ENCODE data around the gene DRC1.
A peak's percentile ranks its signal among the peaks of the same experiment; 100 is the strongest.

The DRC1 gene

DNA sequence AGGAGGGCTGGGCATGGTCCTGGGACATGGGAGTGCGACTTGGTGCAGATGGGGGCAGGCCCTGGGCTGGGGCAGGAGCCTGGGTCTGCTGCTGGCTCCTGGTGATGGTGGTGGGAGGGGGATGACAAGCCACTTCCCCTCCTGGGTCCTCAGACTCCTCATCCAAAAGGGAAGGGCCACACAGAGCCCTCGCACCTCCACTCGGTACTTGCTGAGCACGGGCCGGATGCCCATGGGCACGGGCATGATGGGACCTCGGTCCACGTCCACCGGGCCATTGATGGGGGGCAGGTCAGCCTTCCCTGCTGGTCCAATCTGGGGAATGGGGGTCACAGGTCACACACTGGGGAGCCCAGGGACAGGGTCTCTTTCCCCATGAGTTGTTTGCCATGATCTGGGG lies 72.1 kb downstream of the DRC1 start:
- no peak overlapping the region for H3K4me3 ChIP-seq (ENCODE audit: low read depth, low read length)
- POLR2A ChIA-PET, result no interaction called here
- TF ChIP-seq, protein P1, sequence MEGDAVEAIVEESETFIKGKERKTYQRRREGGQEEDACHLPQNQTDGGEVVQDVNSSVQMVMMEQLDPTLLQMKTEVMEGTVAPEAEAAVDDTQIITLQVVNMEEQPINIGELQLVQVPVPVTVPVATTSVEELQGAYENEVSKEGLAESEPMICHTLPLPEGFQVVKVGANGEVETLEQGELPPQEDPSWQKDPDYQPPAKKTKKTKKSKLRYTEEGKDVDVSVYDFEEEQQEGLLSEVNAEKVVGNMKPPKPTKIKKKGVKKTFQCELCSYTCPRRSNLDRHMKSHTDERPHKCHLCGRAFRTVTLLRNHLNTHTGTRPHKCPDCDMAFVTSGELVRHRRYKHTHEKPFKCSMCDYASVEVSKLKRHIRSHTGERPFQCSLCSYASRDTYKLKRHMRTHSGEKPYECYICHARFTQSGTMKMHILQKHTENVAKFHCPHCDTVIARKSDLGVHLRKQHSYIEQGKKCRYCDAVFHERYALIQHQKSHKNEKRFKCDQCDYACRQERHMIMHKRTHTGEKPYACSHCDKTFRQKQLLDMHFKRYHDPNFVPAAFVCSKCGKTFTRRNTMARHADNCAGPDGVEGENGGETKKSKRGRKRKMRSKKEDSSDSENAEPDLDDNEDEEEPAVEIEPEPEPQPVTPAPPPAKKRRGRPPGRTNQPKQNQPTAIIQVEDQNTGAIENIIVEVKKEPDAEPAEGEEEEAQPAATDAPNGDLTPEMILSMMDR (IDR thresholded peaks at IDR 0.05; ENCODE audit: insufficient read depth, low read length, missing control alignments), result no peak
- CTCF ChIA-PET, result no interaction called here
- no peak for DNase-seq (ENCODE audit: low read depth, low spot score)

DNA sequence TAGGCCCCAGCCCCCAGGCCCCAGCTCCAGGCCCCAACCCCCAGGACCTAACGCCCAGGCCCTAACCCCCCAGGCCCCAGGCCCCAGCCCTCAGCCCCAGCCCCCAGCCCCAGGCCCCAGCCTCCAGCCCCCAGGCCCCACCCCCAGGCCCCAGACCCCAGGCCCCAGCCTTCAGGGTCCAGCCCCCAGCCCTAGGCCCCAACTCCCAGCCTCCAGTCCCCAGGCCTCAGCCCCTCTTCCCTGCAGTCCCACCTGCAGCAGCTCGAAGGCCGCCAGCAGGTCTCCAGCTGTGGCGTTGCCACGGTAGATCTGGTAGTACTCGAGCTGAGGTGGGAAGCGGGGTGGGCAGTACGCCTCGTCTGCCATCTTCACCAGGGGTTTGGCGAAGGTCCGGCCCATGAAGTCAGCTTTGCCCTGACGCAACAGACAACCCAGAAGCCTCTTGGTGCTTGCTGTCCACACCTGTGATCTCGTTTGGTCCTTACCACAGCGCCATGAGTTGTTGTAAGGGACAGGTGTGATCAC lies 72.6 kb downstream of the DRC1 start:
- H3K4me3 ChIP-seq (ENCODE audit: low read depth, low read length), result no peak overlapping the region
- CTCF ChIA-PET, result no interaction called here
- no peak for DNase-seq (ENCODE audit: low read depth, low spot score)
- POLR2A ChIA-PET, result no interaction called here
- TF ChIP-seq, protein P1 (IDR thresholded peaks at IDR 0.05; ENCODE audit: insufficient read depth, low read length, missing control alignments), result no peak

DNA sequence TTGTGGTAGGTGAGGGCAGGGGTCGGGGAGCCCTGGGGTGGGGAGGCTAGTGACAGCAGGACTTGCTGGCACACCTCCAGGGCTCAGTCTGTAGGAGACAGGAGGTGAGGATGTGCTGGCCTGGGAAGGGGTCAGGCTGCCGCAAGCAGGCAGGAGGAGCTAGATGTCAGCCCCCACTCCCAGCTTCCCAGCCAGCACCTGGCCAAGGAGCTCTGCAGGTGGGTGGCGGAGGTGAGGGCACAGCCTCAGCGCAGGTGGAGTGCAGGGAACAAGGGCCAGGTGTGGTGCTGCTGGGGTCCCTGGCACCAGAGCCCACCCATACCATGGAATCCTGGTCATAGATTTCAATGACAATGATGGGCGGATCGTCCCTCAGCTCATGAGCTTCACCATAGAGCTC lies 73.3 kb downstream of the DRC1 start:
- POLR2A ChIA-PET, result no interaction called here

DNA sequence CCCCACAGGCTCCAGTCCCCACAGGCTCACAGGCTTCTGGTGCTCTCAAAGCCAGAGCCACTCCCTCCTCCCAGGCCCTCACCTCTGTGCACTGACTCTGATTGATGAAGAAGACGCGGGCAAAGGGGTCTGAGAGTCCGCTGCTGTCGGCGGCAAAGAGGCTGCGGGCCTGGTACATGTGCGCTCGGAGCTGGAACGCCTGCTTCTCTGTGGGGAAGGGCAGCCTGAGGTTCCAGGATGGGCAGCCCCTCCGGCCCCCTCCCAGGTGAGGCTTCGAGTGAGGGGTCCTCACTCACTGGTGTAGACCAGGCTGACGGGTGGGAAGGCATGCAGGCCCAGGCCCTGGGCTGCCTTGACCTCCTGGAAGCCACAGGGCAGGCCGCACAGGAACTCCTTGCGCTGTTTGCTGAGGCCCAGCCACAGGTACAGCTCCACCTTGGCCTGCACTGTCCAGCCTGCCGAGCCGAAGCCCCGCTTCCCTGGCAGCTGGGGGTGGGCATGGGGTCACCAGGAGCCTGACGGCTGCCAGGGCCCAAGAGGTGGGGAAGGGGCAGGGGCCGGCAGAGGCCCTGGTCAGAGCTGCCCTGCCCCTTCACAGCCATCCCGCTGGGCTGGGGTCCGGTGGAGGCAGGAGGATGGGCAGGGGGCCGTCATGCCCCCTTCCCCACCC lies 74.2 kb downstream of the DRC1 start:
- POLR2A ChIA-PET, result no interaction called here
- TF ChIP-seq, protein P1 (IDR thresholded peaks at IDR 0.05; ENCODE audit: insufficient read depth, low read length, missing control alignments), result no peak
- no peak overlapping the region for H3K4me3 ChIP-seq (ENCODE audit: low read depth, low read length)
- no peak for DNase-seq (ENCODE audit: low read depth, low spot score)
- CTCF ChIA-PET, result interaction anchor here (1.1 to 1.5 kb wide), 2 partner anchors 8 to 146 kb away, joined by 3 read pairs; no protein-coding TSS in a partner anchor

More for the DNA sequence above, 73.3 kb downstream of the DRC1 start:
- H3K4me3 ChIP-seq (ENCODE audit: low read depth, low read length), result no peak overlapping the region
- no peak for DNase-seq (ENCODE audit: low read depth, low spot score)
- CTCF ChIA-PET, result interaction anchor here (0.6 to 1.5 kb wide), 2 partner anchors 7 to 8 kb away, joined by 3 read pairs; no protein-coding TSS in a partner anchor
- TF ChIP-seq, protein P1 (IDR thresholded peaks at IDR 0.05; ENCODE audit: insufficient read depth, low read length, missing control alignments), result no peak

DNA sequence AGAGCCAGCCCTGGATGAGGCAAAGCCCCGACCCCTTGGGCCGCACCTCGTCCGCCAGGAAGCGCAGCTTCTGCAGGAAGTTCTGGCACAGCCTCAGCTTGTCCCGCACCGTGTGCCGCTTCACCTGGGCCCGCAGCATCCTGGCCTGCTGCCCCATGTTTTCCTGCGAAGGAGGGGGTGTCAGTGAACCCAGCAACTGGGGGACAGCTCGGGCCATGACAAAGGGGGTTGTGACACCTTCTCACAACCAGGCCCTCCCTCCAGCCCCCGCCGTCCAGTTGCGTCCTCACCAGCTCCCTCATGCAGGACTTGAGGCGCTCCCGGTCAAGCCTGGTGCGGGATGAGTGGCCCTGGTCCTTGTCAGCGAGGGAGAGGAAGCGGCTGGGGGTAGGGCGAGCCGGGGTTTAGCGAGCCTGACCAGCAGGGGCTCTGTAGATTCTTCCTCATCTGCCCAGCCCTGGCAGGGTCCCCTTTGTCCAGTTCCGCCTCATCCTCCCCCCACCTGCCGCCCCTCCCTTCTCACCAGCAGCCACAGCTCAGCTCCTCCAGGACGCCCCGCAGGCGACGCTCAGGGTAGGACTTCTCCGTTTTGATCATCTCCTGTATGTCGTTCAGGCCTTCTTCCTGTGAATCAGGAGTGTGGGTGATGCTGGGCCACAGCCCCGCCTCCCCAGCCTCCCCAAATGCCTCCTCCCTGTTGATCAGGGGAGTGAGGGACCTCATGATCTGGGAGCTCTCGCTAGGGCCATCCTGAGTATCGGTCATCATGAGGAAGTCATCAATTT lies 75.6 kb downstream of the DRC1 start:
- TF ChIP-seq, protein P1 (IDR thresholded peaks at IDR 0.05; ENCODE audit: insufficient read depth, low read length, missing control alignments), result no peak
- H3K4me3 ChIP-seq (ENCODE audit: low read depth, low read length), result no peak overlapping the region
- ChIA-PET CTCF (interaction anchor here (1.1 to 2.6 kb wide), 4 partner anchors 8 to 147 kb away, joined by 3 to 7 read pairs (median 5); no protein-coding TSS in a partner anchor), POLR2A (no interaction called here)
- DNase-seq (ENCODE audit: low read depth, low spot score), result no peak

DNA sequence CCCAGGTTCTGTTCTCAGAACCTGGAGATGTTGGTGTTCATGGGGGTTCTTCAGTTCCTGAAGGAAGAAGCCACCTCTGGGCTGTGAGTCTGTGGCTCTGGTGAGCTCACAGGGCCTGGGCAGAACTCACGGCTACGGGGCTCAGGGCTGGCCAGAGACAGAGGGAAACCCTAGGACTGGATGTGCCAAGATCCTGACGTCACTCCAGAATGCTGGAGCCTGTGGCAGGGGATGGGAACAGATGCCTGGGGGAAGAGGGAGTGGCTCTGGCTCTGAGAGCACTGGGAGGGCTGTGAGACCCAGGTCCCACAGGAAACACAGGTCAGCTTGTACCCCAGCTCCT lies 76.2 kb downstream of the DRC1 start, which contains the start of gene OTOF:
Gene OTOF, minus strand, starts transcription at position 214 of the 343 bp plus-strand sequence.
- TF ChIP-seq, protein P1 (IDR thresholded peaks at IDR 0.05; ENCODE audit: insufficient read depth, low read length, missing control alignments), result no peak
- DNase-seq (ENCODE audit: low read depth, low spot score), result peak; percentile 33
- no peak within 1 kb of the TSS for H3K4me3 ChIP-seq (ENCODE audit: low read depth, low read length)
- ChIA-PET POLR2A (no interaction called here), CTCF (interaction anchor here (0.7 to 2.6 kb wide), 4 partner anchors 9 to 14 kb away, joined by 3 to 7 read pairs (median 5); no protein-coding TSS in a partner anchor)

Measured in AG04449 (cell line).